GM12873 (cell line): ENCODE results near the gene TAC4.

Source experiments
- TF ChIP-seq, protein P1 (sequence below): IDR thresholded peaks from 2 replicates; pipeline ENCODE4 v1.5.1; 2012; ENCODE audit warnings: low read depth, mild to moderate bottlenecking, moderate library complexity, low read length, control low read depth; ENCODE audit not compliant: insufficient read depth; ENCODE audit errors: missing control alignments

The TAC4 gene

GRCh38 chr17:49798182-49798581 lies 49.7 kb downstream of the TAC4 start:
- TF ChIP-seq, protein P1, sequence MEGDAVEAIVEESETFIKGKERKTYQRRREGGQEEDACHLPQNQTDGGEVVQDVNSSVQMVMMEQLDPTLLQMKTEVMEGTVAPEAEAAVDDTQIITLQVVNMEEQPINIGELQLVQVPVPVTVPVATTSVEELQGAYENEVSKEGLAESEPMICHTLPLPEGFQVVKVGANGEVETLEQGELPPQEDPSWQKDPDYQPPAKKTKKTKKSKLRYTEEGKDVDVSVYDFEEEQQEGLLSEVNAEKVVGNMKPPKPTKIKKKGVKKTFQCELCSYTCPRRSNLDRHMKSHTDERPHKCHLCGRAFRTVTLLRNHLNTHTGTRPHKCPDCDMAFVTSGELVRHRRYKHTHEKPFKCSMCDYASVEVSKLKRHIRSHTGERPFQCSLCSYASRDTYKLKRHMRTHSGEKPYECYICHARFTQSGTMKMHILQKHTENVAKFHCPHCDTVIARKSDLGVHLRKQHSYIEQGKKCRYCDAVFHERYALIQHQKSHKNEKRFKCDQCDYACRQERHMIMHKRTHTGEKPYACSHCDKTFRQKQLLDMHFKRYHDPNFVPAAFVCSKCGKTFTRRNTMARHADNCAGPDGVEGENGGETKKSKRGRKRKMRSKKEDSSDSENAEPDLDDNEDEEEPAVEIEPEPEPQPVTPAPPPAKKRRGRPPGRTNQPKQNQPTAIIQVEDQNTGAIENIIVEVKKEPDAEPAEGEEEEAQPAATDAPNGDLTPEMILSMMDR: no peak

GRCh38 chr17:49795372-49795771 lies 52.5 kb downstream of the TAC4 start:
- TF ChIP-seq, protein P1: no peak

- TF ChIP-seq, protein P1: no peak
Measured at GRCh38 chr17:49793309-49793708, 54.6 kb downstream of the TAC4 start.

DNA sequence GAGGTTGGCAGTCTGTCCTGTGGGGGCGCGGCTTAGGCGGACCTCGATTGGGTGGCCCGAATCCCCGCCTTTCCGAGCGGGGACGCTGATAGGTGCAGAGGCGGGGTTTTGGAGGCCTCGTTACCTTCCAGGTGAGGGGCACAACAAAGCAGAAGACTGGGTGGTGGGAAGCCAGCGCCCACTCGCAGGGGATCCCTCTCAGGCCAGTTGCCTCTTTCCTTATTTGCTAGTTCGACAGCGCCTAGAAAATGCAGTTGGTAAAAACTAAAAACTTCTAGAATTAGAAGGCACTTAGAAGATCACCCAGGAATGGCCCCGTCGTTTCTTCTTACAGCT lies 58.7 kb downstream of the TAC4 start:
- TF ChIP-seq, protein P1: no peak

GRCh38 chr17:49788478-49789242 lies 59.2 kb downstream of the TAC4 start, which contains the start of gene KAT7:
TSS of gene KAT7 (plus strand) at chr17:49788681. CDS start at chr17:49788835, 154 bp downstream.
- TF ChIP-seq, protein P1: no peak
